GM21825 (cell line): Measurements from ENCODE around the gene TACO1.

ENCODE experiments used
- ATAC-seq: cut with Tn5 transposase; IDR thresholded peaks from one replicate; pipeline ENCODE4 v1.9.1; 2021; ENCODE audit warnings: mild to moderate bottlenecking, moderate library complexity; ENCODE audit not compliant: unreplicated experiment

TACO1 gene

DNA sequence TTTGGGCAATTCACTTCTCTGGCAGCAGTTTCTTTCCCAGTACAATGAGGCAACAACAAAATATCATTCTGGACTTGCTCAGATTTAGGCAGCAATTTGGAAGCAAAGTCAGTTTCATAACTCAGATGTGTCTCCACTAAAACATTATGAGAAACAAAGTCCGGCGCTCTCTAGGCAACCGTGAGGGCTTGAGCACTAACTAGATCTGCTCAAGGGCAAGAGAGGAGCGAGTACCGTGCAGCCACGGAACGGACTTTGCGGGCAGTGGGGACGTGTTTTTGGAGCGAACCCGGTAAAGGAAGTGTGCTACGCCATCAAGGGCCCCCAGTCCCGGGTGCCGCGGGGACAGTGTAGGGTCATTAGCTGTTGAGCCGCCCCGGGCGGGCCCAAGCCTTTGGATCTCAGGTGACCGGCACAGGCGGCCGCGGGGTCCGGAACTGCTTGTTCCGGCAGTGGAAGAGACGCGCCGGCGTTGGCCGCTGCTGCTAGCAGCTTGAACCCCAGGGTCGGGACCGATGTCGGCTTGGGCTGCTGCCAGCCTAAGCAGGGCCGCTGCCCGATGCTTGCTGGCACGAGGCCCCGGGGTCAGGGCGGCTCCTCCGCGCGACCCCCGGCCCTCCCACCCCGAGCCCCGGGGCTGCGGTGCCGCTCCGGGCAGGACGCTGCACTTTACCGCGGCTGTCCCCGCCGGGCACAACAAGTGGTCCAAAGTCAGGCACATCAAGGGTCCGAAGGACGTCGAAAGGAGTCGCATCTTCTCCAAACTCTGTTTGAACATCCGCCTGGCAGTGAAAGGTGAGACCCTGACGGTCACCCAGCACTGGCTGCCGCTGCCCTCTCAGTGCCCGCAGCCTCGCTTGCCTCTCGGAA, at the start of gene TACO1:
Gene TACO1 (plus strand): TSS at position 327 of the 870 bp plus-strand sequence. CDS start 189 bp downstream, at position 516.
- ATAC-seq, result peak; percentile 86

DNA sequence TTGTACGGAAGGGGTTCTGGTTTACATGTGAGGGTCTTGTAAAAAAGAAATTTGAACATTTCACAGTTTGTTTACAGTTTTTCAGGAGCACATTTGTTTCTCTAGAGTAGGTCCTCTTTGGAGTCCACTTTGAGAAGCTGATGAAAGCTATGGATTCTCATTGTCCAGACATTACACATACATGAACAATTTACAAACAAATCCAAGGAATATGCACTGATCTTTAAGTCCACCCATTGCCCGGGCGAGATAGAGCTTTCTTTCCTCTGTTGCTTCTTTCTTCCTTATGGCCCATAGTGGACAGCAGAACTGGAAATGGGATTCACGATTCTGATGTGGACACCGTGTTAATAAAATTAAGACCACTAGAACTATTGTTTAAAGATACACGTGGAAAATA, 48.5 kb upstream of the TACO1 start:
- no peak for ATAC-seq

DNA sequence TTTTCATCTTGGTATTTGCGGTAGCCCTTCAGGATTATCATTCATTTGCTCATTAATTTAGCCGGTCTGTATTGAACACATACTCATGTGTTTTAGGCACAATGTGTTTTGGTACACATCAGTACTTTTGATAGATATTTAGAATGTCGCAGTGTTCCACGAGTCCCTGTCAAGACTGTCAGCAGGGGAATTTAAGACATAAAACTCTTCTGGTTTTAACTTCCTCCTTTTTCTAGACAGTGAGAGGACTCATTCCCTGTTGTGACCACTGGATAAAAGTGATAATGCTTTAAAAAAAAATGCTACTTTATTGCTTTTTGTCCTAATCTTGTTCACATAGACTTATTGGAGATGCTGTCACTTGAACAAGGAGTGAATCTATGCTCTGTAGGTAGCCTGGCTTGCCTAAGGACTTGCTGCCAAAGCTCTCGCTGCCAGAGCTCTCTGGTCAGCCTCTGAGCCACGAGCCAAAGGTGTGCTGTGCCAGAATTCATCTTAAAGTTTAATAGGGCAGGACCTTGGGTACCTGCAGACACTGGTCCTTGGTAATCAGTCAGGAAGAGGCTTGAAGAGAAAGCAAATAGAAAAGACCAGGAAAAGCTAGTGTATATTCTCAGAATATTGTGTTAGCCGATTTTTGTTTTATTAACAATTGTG, 45.1 kb upstream of the TACO1 start:
- ATAC-seq, result no peak

GRCh38 chr17:63557416-63557815, 43.3 kb upstream of the TACO1 start:
- no peak for ATAC-seq

DNA sequence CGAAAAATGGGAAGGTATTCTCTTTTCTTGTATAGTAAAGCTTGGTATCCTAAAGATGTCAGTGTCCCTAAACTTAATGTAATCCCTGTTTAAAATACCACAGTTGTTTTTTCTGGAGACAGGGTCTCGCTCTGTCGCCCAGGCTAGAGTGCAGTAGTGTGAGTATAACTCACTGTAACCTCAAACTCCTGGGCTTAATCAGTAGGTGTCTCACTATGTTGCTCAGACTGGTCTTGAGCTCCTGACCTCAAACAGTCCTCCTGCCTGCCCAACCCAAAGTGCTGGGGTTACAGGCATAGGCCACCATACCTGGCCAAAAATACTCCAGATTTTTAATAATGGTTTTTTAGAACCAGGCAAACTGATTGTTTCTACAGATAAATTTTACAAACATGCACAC, 42.3 kb upstream of the TACO1 start:
- no peak for ATAC-seq

DNA sequence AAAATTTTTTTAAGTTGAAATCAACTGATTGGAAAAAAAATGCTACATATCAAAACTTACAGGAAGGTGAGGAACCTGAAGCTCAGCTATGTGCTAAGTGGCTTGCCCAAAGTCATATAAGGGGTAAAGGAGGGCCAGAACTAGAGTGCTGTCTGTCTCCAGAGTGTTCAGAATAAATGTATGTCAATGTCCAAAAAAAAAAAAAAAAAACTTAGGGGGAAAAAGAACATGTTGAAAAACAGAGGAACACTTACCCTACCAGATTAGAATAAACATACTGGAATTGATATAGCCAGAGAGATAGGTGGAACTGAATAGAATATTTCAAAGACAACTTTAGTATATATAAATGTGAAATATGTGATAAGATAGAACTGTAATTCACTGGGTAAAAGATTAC, 38.9 kb upstream of the TACO1 start:
- ATAC-seq, result no peak

GRCh38 chr17:63563339-63563738, 37.4 kb upstream of the TACO1 start:
- no peak for ATAC-seq

- ATAC-seq, result no peak
Observed at GRCh38 chr17:63564562-63564961, 36.1 kb upstream of the TACO1 start.

DNA sequence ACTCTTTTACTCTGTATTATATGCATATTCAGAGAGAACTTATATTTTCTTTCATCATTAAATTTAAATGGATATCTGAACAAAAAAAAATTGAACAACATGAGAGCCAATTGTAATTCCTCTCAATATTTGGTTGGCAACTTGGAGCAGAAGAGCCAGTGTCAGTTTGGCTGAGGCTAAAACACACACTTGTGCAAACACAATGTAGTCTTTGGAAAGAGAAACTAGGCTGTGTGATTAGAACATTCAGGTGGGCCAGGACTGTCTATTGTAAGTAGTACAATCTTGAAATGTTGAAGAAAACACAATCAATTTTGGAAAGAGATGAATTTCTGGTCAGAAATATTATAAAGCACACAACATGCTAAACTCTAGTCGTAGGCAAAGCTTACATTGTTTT, 33.5 kb upstream of the TACO1 start:
- no peak for ATAC-seq

- no peak for ATAC-seq
Observed at GRCh38 chr17:63568563-63568962, 32.1 kb upstream of the TACO1 start.

DNA sequence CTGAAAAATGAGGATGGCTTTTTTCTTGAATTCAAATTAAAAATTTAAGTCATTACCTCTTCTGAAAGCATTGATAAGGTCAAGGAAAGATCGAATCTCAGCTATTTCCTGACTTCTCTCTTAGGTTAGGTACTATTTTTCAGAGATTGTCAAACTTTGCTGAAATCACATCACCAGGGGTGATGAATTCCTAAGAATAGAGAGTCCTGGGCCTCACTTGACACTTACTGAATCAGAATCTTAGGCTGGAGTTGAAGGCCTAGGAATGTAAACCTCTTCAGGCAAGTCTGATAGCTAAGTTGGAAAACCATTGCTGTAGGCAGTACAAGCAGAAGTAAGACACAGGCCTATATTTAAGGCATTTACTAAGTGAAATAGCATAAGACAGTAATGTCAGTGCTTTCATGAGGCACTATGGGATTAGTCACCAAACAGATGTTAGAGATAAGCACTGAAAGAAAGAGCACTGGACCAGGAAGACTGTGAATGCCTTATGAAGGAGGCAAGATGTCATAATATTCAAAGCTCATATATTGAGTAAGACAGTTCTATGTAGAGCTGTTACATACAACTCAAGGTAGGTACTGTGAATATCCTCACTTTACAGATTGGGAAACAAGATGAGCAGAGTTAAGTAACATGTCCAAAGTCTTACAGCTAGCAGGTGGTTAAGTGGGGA, 28.9 kb upstream of the TACO1 start:
- no peak for ATAC-seq

DNA sequence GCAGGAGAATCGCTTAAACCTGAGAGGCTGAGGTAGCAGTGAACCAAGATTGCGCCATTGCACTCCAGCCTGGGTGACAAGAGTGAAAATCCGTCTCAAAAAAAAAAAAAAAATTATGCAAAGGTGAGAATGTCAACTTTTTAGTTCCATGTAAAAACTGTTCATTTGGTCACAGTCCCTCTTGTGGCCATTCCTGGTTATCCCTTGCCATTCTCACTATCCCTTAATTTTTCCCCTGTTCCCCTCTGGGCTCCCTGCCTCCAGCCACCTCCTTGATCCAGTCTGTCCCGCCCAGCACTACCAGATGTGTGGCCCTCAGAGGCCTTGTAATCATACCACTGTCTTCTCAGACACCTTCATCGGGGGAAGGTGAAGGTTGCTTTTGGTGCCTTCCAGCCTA, 27.1 kb upstream of the TACO1 start:
- no peak for ATAC-seq

DNA sequence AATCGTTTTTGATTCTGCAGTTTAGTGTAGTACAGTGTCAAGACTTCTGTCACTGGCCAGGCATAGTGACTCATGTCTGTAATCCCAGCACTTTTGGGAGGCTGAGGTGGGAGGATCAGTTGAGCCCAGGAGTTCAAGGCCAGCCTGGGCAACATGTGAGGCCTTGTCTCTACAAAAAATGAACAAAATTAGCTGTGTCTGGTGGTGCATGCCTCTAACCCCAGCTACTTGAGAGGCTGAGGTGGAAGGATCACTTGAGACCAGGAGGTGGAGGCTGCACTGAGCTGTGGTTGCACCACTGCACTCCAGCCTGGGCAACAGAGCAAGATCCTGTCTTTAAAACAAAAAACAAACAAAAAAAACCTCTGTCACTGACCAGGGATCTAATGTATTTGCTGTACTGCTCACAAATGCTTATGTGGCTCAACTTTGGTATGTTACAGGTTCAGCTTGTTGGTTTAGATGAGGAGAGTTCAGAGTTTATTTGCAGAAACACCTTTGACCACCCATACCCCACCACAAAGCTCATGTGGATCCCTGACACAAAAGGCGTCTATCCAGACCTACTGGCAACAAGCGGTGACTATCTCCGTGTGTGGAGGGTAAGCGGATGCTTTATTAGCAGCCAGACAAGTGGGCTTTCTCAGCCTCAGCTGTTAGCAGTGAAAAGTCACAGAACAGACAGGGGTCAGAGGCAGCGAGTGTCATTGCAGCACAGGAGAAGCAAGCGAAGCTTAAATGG, 22.5 kb upstream of the TACO1 start:
- no peak for ATAC-seq

DNA sequence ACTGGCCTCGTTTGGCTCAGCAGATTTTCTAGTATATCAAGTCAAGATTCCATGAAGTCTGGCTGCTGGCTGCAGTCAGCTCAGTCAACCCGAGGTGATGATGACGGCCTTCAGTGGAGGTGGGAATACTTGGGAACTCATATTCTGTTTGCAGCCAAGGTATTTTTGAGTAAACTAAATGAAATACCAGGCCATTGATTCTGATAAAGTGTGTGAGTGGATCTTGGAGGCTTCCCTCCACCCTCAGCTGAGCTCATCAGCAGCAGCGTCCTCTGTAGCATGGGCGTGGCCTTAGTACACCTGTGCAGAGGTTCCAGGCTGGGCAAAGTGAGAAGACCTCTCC, 22.0 kb upstream of the TACO1 start:
- no peak for ATAC-seq

- ATAC-seq, result no peak
Observed at GRCh38 chr17:63579633-63580032, 21.1 kb upstream of the TACO1 start.

GRCh38 chr17:63587770-63588169, 12.9 kb upstream of the TACO1 start:
- ATAC-seq, result no peak

- ATAC-seq, result no peak
Observed at GRCh38 chr17:63588797-63589196, 11.9 kb upstream of the TACO1 start.

- ATAC-seq, result no peak
Observed at GRCh38 chr17:63589646-63590045, 11.0 kb upstream of the TACO1 start.

DNA sequence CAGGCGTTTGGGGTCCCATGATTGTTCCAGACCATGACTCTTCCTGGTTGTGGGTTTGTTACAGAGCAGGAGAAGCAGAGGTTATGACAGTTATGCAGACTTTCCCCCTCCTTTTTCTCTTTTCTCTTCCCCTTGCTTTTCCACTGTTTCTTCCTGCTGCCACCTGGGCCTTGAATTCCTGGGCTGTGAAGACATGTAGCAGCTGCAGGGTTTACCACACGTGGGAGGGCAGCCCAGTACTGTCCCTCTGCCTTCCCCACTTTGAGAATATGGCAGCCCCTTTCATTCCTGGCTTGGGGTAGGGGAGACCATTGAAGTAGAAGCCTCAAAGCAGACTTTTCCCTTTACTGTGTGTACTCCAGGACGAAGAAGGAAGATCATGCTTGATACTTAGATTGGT, 7.9 kb upstream of the TACO1 start:
- no peak for ATAC-seq

DNA sequence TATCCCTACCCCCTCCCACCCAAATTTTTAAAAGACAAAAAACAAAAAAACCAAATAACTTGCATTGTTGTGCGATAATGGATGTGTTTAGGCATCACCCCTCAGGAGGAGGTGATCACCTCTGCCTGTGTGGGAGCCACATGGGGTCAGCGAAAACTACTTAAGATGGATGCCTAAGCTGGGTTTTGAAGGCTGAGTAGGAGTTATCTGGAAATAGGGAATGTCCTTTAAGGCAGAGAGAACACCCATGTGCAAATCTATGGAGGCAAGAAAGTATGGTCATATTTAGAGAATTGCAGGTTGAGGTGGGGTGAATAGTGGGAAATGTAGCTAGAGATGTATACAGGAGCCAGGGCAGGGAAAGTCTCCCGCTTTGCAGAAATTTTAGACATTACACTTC, 5.6 kb upstream of the TACO1 start:
- ATAC-seq, result no peak

DNA sequence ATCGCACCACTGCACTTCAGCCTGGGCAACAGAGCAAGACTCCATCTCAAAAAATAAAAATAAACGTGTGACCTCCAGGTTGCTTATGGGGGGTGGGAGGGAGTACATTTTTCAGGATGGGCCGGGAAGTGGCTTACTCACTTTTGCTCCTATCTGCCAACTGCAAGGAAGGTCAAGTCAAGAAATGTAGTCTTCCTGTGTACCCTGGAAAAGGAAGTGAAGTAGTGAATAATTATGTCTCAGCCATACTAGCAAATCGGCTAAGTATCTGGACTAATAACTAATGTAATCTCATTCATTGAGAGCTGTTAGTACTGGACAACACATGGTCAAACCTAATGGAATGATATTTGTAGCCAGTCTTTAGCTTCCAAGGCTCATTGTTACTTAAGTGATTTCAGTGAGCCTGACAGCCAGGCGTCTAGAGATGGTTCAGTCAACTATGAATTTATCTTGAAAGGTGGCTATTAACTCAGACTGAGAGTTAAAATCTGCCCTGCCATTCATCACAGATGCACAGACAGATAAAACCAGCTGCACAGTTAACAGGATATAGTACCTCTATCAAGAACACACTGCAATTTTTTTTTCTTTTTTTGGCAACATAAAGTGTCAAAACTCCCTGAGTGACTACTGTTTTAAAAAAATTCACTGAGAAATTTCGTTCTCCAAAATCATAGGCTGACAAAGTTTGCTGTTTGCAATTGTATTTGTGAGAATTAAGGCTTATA, 3.7 kb upstream of the TACO1 start:
- no peak for ATAC-seq
